HG02798 (cell line): ENCODE results near the gene TMEM266.
A peak's percentile ranks its signal among the peaks of the same experiment; 100 is the strongest.
"Not testable (repeated sequence)": the region's sequence is repeated elsewhere in the genome, so short reads cannot be mapped to it uniquely, and the experiment has no call there.

Experiments used
- ATAC-seq: cut with Tn5 transposase; IDR thresholded peaks from one replicate; pipeline ENCODE4 v1.9.1; 2021; ENCODE audit warnings: mild to moderate bottlenecking; ENCODE audit not compliant: unreplicated experiment, poor library complexity

Gene TMEM266, protein sequence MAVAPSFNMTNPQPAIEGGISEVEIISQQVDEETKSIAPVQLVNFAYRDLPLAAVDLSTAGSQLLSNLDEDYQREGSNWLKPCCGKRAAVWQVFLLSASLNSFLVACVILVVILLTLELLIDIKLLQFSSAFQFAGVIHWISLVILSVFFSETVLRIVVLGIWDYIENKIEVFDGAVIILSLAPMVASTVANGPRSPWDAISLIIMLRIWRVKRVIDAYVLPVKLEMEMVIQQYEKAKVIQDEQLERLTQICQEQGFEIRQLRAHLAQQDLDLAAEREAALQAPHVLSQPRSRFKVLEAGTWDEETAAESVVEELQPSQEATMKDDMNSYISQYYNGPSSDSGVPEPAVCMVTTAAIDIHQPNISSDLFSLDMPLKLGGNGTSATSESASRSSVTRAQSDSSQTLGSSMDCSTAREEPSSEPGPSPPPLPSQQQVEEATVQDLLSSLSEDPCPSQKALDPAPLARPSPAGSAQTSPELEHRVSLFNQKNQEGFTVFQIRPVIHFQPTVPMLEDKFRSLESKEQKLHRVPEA

DNA sequence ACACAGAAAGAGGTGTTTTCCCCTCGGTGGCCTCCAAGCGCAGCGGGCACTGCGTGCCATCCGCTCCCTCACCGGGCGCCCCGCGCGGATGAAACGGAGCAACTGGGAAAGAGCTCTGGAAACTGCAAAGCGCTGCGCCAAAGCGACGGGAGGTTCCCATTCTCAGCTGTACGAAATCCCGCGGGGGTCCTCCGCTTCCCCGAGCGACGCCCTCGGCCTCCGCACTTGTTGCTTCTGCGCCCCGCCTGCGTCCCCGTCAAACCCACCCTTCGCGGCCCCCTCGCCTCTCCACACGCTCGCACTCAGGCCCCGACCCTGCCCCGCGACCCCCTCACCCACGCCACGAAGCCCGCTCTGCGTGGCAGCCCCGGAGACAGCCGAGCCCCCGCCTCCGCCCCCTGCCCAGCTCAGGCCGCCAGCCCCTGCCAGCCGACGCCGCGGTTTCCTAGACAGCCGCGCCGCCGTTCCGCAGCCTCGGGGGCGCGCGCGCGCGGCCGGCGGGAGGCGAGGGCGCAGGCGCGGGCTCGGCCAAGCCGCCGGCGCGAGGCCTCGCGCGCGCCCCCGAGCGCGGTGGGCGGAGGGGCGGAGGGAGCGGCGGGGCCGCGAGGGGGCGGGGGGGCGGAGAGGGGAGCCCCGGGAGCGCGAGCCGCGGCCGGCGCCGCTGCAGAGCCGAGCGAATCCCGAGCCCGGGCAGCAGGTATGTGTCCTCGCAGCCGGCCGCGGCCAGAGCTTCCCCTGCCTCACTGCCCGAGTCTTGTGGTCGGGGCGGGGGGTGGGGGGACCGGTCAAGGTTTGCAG is at the start of gene TMEM266:
TMEM266 (plus strand) TSS at position 666 of the 798 bp plus-strand sequence. CDS start 74,279 bp downstream, outside the sequence.
- ATAC-seq: no peak

DNA sequence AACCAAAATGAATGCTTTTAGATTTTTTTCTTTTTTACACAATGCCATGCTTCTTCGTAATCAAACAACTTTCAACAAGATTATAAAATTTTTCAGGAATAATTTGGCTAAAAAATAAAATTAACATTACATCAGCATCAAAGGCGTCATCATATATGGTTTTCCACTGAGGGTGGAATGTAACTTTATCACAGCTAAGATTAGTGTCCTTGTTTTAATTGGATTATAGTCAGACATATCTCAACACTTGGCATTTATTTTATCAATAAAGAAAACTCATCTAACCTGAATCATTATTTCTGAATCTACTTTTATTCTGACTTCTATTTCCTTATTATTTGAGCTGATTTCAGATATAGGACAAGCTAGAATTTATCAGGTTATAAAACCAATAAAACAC is 49.2 kb upstream of the TMEM266 start:
- ATAC-seq: no peak

DNA sequence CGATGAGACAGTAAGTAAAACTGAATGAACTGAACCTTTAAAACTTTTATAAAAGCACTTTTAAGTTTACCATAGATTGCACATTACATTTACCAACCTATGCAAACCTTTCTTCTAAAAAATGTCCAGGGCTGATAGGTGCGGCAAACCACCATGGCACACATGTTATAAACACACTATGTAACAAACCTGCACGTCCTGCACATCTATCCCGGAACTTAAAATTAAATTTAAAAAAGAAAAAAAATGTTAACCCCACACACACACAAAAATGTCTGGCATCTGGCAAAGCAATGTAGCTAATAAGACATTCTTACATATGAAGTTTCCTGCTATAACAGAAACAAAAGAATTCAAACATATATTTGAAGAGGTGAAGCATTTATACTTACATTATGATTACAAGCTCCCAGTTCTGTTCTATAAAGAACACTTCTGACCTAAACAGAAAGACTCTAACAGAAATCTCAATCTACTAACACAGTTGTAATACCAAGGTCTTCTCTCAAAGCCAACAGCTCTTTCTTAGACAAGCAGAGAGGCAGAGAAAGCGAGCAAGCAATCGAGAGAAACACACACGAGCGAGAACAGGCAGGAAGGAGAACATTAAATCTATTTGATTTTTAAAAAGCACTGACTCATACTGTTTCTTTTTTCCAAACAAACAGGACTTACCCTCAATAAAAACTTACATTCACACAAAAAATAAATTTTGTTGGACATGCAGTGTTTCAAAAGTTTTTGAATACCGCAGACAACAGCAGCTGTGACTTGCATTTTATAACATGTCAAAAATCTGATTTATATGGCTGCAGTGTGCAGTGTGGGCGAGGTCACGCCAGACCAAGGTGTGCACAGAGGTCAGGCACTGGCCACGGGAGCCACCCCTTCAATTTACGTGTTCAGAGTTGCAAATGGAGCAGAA is 47.9 kb upstream of the TMEM266 start, which contains the start of gene NRG4:
NRG4 (minus strand) TSS at position 798 of the 925 bp plus-strand sequence. CDS start 1,194 bp downstream, outside the sequence.
- ATAC-seq: no peak

DNA sequence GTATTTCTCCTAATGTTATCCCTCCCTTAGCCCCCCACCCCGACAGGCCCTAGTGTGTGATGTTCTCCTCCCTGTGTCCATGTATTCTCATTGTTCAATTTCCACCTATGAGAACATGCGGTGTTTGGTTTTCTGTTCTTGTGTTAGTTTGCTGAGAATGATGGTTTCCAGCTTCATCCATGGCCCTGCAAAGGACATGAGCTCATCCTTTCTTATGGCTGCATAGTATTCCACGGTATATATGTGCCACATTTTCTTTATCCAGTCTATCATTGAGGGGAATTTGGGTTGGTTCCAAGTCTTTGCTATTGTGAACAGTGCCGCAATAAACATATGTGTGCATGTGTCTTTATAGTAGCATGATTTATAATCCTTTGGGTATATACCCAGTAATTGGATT is 46.3 kb upstream of the TMEM266 start:
- not testable (repeated sequence) for ATAC-seq

DNA sequence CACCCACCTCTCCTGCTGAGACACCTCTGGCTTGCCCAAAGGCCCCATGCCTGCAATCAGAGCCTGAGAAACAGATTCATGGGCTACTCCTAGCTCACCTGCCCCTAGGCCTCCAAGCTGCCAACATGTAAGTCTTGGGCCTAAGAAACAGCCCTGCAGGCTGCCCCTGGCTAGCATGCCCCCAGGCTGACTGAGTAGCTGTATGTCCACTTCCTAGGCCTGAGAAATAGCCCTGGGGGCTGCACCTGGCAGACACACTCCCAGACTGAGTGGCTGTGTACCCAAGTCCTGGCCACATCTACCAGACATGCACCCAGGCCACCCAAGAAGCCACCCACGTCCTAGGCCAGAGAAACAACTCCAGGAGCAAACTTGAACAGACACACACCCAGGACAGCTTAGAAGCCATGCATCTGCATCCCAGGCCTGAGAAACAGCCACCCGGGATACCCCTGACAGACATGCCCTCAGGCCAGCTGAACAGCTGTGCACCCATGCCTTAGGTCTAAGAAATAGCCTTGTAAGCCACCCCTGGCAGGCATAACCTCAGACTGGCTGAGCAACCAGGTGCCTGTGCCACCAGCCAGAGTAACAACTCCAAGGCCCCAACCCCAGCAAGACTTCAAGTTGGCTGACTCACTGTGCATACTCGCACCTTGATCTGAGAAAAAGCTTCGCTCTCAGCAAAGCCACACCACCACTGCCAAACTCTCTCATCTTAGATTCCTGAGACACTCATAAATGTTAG is 35.6 kb upstream of the TMEM266 start:
- ATAC-seq: no peak

DNA sequence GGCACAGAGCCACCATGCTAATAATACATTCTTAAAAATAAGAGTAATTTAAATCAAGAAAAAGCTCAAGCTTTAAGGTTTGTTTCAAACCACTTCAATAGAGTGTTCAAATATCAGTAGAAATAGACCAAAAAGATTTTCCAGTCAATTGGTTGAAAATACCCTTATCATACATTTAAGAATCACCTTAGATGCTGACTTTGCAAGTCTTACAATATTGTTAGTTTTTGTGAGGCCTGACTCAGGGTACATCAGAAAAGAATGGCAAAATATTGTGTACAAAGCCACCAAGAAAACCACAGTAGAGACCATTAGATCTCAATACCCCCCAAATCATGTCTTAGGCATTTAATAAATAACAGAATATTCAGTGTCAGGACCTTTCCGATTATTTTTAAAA is 27.7 kb upstream of the TMEM266 start:
- no peak for ATAC-seq

DNA sequence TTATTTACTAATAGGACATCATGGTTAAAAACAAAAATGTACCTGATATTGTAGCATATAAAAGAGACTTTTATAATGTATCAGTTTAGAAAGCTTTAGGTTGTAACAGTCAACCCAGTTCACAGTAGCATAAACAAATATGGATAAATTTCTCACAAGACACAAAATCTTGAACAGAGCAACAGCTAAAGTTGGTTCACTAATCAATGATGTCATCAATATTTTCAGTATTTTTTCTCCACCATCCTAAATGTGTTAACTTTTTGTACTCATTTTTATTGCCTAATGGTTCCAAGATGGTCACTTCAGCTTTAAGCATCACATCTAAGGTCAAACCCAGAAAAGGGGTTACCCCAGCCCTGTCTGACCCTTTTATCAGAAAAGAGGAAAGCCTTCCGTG is 26.3 kb upstream of the TMEM266 start:
- ATAC-seq: no peak

DNA sequence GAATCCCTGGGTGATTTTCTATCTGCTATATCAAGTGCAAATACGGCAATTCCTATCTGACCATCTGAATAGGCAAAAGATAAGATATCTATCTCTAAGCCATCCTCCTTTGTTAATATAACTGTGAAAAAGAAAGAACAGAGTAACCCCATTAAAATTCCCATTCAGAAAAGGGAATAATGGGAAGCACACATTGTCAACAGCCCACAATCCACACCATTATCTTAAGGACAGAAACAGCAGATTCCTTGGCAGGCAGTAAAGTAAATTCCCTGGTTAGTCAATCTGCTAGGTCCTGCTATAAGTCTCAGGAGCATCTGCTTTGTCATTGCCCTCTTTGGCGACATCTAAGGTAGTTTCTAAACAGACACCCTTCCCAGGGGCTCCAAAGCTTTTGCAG is 25.7 kb upstream of the TMEM266 start:
- ATAC-seq: no peak

DNA sequence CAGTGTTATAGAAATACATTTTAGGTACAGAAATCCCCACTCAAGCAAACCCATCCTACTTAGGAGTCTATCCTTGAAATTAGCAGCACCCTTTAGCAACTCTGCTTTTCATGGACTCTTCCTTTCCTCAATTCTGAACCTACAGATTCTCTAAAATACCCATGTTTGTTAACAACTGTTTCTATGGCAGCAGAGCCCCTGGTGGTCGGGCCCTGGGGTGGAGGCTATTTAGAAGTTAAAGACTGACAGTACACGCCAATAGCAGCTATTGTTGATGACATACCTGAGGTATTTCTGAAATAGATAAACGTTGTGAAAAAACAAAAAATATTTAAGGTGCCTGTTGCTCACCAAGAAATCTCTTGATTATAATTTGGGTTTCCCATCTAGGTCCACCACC is 24.2 kb upstream of the TMEM266 start:
- ATAC-seq: no peak

DNA sequence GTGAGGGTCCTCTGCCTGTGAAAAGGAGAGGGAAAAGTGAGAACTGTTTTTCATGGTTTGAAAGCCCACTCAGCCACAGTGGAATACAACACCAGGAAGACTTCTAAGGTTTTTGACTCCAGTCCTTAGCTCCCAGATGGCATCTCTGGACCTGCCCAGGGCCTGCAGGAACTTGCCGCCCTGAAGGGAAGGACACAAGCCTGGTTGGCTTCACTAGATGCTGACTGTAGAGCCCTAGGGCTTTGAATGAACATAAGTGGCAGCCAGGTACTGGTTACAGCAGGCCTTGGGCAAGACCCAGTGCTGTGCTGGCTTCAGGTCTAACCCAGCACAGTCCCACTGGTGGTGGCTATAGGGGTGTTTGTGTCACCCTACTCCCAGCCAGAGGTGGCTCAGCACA is 21.3 kb upstream of the TMEM266 start:
- no peak for ATAC-seq

DNA sequence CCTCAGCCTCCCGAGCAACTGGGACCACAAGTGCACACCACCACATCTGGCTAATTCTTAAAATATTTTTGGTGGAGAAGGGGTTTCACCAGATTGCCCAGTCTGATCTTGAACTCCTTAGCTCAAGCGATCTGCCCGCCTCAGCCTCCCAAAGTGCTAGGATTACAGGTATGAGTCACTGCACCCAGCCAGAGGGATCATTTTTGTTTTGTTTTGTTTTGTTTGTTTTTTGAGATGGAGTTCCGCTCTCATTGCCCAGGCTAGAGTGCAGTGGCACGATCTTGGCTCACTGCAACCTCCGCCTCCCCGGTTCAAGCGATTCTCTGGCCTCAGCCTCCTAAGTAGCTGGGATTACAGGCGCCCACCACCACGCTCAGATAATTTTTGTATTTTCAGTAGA is 5.6 kb upstream of the TMEM266 start:
- ATAC-seq: not testable (repeated sequence)

DNA sequence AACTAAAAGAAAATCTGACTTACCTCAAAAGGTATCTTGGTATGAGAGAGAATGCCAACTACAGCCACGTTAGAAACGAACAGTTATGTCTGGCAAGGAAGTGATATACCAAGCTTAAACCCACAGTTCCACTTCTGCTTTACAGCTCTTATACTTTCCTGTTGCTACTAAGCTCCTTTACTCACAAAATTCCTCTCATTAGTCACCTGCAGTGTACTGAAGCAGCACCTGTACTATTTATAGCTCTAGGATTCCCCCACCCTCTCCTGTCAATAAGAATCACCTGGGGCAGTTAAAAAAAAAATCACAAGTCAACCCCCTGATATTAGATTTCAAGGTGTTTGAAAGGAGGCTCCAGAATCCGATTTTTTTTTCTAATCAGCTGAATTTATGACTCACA is 2.9 kb upstream of the TMEM266 start:
- ATAC-seq: peak; percentile 57

DNA sequence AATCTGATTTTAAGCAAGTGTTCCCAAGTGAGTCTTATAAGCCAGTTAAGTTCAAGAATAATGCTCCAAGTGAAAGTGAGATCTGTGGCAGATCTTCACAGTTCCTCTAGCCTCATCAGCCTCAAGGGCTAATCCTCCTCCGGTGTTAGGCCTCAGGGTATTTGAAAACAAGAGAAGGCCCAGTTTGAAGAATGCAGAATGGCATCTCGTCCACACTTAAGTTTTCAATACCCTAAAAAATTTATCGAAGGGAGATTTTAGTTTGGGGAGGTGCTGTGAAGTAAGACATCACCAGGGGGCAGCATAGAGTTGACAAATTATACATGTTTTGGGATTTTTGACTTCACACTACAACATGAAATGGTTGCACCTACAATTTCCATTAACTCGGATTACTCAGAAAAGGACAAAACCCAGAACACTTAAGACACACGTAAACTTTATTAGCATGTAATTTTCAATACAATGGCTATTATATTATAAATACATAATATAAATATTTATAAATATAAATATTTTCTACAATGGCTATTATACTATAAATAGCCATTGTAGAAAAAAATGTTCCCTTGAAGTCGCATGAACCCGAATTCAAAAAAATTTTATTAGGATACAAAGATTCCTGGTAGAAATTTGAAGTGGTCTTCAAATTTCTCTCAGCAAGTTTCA is 2.3 kb upstream of the TMEM266 start:
- peak; percentile 24 for ATAC-seq

DNA sequence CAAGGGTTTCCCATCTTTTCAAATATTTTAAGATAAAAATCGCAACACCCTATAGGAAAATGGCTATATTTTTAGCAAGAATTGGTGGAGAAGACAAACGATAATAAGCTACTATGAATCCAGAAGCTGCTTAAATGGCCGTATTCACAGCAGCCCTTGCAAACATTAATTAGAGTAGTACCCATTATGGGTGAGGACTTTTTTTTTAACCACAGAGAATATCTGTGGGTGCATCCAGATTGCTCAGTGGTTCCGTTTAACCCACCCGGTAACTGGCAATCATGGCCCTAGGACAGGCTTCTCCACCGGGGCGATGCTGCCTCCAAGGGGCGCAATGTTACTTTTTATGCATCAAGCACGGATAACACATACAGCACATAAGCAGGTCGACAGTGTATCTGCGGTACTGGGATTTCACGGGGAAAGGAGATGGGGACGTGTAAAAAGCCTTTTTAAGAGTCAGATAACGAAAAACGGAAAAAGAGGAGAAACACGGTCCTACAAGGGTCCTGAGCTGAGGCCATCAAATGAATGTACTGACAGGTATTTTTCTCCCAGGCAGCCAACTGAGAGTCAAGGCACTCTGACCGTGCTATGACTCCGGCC is 968 bp upstream of the TMEM266 start:
- ATAC-seq: no peak

DNA sequence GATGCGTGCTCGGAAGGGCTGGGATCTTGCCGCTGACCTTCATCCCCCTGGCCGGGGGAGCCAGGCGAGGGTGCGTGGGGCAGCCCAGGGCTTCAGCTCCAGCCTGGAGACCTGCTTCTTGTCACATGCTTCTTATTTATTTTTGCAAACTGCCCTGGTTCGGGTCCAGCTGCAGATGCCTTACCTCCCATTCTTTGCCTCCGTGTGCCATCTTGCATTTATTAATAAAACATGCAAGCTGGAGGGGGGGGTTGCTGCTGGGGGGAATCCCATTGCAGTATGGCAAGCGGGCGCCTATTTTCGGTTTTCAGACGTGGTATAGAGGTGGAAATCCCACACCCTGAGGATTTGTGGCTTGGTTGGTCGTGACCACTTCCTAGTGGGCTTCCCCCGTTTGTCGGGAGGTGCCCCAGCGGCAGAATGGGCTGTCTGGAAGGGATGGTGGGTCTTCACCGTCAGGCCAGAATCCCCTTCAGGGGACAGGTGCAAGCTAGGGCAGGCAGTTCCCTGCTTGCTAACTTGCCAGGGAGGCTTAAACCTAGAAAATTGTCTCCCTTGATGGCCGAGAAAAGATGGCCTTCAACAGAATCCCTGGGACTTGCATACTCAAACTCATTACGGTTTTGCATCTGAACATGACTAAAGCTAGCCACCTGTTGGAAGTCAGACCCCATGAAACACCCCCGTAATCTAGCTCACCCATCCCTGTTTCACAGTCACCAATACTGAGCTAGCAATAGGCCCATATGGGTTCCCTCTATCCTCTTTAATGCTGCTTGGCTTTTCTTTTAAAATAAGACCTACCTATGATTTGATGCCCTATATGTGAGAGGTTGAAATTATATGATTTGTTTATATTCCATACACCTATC is 569 bp downstream of the TMEM266 start:
- no peak for ATAC-seq

DNA sequence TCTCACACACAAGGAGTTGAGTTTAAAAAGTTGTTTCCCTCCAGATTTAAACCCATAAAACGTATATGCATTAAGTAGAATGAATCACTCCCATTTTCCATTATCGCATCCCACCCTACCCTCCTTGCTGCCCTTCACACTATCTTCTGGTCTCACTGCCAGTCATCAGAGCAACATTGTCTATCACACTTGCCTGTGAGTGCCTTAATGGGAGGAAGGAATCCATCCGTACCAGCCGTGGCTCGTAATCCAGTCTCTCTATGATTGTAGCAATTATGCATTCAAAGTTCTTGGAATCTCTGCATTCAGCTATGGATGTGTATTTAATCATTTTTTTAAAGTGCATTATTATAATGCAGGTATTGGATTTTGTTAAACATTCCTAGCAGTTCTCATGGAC is 1.9 kb downstream of the TMEM266 start:
- no peak for ATAC-seq

DNA sequence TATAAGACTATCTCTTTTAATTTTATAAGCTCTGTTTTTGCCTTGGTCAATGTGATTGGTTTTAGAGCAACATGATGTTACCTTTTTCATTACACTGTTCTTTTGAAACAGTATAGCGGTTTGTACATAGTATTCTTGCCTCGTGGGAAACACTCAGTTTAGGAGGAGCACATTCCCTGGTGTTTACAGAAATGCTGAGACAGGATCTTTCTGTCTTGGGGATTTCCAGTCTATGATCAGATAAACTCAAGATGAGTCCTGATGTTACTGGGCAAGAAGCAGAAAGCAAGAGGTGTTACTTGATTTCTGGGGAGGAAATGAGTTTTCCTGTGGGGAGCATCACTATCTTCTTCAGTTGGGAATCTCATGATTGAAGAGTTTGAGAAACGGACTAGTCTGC is 2.5 kb downstream of the TMEM266 start:
- no peak for ATAC-seq

DNA sequence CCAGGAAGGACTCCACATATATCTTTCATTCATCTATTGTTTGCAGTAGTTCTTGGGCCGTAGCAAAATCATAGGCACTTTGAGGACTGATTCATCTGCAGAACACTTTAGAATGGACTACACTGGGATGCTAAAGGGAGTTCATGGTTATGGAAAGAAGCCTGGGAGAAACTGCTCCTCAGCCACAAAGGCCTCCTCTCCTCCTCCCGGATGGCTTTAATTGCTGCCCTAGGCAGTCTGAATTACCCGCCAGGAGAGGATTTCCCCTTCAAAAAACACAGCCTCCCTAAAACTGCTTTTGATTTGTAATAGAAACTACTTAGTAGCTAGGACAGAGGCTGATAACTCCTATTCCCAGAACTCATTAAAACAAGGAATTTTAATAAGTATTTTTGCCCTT is 4.6 kb downstream of the TMEM266 start:
- no peak for ATAC-seq
